GM18520 (cell line): ENCODE data around the gene ISY1.
"Not testable (repeated sequence)": the region's sequence is repeated elsewhere in the genome, so short reads cannot be mapped to it uniquely, and the experiment has no call there.

Experiments used
- ATAC-seq: cut with Tn5 transposase; IDR thresholded peaks from one replicate; pipeline ENCODE4 v1.9.1; 2021; ENCODE audit not compliant: unreplicated experiment

Gene ISY1

GRCh38 chr3:129160891-129161859, at the start of gene ISY1:
Gene ISY1 (minus strand): TSS chr3:129161063. CDS start chr3:129160975, 88 bp downstream.
- peak; percentile 65 for ATAC-seq

- ATAC-seq = no peak
Measured at GRCh38 chr3:129207479-129207878, 46.6 kb upstream of the ISY1 start.

DNA sequence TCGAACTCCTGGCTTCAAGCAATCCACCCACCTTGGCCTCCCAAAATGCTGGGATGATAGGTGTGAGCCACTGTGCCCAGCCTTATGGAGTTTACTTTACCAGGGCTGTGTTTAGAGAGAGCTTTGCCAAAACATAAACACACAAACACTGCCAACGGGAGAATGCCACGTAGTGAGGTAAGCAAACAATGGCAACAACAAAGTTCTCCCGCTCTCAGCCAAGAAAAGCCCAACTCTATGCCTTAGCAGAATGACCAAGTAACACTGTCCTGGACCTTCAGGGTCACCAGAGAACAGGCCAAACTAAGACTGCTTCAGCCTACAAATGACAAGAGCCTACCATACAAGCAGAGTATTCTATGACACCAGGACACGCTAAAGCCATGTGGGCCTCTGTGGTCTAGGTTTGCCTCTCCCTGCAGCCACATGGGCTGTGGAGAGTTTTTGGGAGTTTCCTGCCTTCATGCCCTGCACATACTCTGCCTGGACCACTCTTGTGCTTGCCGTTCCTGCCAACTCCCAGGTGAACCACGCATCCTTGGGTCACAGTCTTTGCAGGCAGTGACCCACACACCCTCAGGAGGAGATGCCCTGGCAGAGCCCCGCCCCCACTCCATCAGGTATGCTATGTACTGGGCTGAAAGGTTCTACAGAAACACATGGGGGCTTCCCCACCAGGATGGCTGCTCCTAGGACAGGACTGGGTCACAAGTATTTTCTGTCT, 44.4 kb upstream of the ISY1 start:
- ATAC-seq = no peak

DNA sequence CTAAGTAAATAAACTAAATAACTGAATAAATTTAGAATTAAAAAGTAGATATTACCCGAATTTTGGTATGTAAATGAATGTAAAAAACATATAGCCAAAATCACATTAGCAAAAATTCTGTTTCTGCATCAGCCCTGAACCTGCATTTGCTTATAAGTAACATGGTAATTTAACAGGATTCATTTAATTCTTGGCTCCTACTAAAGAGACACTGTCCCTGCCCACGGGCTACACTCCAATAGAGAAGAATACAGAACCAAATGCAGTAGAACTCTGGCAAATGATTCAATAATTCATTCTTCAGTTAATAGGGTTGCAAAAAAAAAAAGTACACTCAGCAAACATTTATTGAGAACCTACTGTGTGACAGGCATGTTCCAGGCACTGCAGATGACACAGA, 43.6 kb upstream of the ISY1 start:
- ATAC-seq = no peak

DNA sequence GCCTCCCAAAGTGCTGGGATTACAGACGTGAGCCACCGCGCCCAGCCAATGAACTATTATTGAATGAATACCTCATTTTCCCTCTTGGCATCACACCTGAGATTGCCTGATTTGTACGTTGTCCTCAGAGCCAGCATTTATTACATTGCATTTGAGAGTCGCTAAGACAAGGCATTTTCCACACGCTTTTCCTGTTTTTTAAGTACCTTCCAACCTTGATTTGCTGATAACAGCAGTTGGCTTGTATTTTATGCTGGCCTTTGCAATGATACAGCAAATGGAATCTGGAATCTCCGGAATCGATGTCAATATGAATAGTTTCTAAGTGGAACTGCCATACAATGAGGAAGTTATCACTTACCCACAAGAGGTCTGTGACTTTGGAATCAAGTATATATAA, 38.5 kb upstream of the ISY1 start:
- ATAC-seq = no peak

DNA sequence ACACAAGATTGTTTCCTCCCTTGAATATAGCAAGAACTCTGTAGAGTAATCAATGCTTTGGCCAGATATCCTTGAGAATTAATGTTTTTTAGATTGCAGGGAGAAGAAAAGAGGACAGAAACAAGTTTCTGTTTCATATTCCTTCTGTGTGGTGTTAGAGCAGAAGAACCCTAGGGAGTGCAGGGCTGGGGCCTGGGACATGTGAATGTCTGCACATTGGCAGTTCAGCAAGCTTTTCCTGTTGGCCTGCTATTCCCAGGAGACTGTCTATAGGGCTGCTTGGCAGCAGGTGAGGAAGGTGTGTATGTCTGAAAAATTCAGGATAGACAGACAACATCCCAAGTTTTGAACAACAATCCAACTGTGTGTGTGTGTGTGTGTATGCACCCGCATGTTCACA, 36.5 kb upstream of the ISY1 start:
- ATAC-seq = no peak

- no peak for ATAC-seq
Measured at GRCh38 chr3:129196601-129197000, 35.7 kb upstream of the ISY1 start.

GRCh38 chr3:129195731-129196256, 34.9 kb upstream of the ISY1 start:
- ATAC-seq = no peak

- ATAC-seq = not testable (repeated sequence)
Measured at GRCh38 chr3:129189793-129190192, 28.9 kb upstream of the ISY1 start.

- no peak for ATAC-seq
Measured at GRCh38 chr3:129187857-129188256, 27.0 kb upstream of the ISY1 start.

GRCh38 chr3:129185783-129186182, 24.9 kb upstream of the ISY1 start:
- no peak for ATAC-seq

- ATAC-seq = not testable (repeated sequence)
Measured at GRCh38 chr3:129184784-129185542, 24.1 kb upstream of the ISY1 start.

DNA sequence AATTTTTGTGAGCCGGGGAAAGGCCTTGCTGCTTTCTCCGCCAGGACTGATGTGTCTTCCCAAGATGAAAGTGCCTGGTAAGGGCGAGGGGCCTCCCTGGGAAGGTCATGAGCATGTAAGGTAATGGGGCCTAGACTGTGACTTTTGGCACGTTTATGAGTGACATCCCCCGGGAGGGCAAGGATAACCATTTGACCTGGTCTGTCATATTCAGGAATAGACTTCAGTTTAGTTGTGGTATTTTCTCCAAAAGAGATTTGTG, 23.5 kb upstream of the ISY1 start:
- ATAC-seq = no peak

DNA sequence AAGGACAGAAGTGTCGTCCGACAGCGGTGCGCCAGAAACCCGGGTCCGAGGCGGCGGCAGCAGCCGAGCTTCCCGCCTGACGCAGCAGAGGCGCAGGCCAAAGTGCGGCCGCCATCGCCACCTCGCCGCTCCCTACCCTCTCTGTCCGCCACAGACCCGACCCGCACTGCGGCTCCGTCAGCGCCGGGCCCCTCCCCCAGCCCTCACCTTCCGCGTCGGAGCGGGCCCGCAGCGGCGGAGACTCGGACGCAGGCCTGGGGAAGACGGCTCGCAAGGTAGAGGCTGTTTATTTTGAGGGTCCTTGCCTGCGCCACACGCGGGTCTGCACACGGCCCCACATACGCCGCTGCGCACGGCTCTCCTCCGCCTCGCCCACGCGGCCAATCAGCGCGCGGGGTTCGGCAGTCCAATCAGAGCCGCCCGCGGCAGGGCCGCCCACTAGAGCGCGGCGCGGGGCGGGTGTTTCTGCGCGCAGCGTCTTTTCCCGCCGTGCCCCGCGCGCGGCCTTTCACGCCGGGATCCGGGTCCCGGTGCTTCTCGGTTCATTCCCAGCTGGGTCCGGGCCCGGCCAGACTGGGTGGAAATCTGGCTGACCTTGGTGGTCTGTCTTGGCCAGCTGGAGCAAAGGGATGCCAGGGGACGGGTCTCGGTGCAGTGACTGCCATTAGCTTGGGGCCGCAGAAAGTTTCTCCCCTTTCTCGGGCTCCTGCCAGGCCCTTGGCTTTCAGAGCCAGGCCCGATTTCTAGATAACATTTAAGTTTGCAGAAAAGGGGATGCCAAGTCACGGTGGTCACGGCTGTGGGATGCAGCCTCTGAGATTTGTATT, 22.9 kb upstream of the ISY1 start, which contains the start of gene CNBP:
Gene CNBP (minus strand): TSS at position 328 of the 827 bp plus-strand sequence. CDS start 12,139 bp downstream, outside the sequence.
- peak; percentile 97 for ATAC-seq

GRCh38 chr3:129182390-129183185, 21.7 kb upstream of the ISY1 start:
- ATAC-seq = no peak

- ATAC-seq = no peak
Measured at GRCh38 chr3:129181819-129182218, 21.0 kb upstream of the ISY1 start.

GRCh38 chr3:129180461-129180860, 19.6 kb upstream of the ISY1 start:
- no peak for ATAC-seq

- ATAC-seq = no peak
Measured at GRCh38 chr3:129176051-129176450, 15.2 kb upstream of the ISY1 start.

- no peak for ATAC-seq
Measured at GRCh38 chr3:129173725-129174124, 12.9 kb upstream of the ISY1 start.
